ENCODE results near the gene PPCDC.

DNA sequence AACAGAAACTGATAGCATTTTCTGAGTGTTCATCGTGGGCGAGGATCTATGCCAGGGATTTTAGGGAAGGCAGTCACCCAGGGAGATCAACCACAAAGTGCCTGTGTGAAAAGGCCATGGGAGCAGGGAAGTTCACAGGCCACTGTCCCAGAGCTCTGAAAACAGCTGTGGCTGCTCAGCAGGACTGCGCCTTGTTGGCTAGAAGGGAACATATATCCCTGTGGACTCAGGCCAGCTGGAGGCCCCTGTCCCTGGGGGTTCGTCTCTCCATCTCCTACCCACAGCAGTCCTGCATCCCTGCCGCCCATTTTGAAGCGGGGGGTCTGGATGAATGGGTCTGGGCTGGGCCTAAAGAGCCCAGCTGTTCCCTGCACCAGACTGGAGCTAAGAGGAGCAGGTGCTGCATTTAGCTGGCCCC is 27.8 kb downstream of the PPCDC start:
- TF ChIP-seq, protein P1, sequence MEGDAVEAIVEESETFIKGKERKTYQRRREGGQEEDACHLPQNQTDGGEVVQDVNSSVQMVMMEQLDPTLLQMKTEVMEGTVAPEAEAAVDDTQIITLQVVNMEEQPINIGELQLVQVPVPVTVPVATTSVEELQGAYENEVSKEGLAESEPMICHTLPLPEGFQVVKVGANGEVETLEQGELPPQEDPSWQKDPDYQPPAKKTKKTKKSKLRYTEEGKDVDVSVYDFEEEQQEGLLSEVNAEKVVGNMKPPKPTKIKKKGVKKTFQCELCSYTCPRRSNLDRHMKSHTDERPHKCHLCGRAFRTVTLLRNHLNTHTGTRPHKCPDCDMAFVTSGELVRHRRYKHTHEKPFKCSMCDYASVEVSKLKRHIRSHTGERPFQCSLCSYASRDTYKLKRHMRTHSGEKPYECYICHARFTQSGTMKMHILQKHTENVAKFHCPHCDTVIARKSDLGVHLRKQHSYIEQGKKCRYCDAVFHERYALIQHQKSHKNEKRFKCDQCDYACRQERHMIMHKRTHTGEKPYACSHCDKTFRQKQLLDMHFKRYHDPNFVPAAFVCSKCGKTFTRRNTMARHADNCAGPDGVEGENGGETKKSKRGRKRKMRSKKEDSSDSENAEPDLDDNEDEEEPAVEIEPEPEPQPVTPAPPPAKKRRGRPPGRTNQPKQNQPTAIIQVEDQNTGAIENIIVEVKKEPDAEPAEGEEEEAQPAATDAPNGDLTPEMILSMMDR (conservative IDR thresholded peaks at IDR 0.05 in 1 of 2, IDR thresholded peaks at IDR 0.05 in 1 of 2; ENCODE audit: low read depth in 1 of 2, low read length in 2 of 2) = no peak
- TF ChIP-seq EZH2 (IDR thresholded peaks at IDR 0.05; ENCODE audit: low read length, missing control alignments) = no peak

Data from fibroblast of lung (primary cell).